ENCODE results near the gene SYT7.

The SYT7 gene

DNA sequence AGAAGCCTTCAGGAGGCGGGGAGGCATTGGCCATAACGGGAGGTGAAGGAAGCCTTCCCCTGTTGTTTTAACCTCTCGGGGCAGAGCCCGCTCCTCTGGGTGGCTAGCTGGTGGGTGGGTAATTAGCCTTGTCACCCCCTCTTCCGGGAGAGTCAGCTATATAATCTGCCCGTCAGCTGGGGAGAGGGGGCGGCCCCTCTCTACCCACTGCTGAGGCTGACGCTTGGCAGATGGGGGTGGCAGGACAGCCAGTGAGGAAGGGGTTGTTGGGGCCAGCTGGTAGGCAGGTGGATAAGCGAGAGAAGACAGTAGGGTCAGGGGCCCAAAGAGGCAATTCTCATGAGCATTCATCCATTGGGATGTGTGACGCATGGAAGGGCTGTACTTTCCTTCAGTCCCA lies 33.0 kb upstream of the SYT7 start:
- Histone ChIP-seq H3K9ac (ENCODE audit: insufficient read length, low read depth) (no peak overlapping the region), H3K27me3 (ENCODE audit: insufficient read depth, insufficient read length) (no peaks in the 10 kb centered on the region), H3K9me3 (ENCODE audit: insufficient read depth, low read length) (no peaks in the 10 kb centered on the region), H3K4me3 (ENCODE audit: insufficient read length, low read depth) (no peak overlapping the region), H3K36me3 (ENCODE audit: insufficient read depth, insufficient read length, low read length) (no peaks in the 10 kb centered on the region), H3K4me1 (ENCODE audit: insufficient read depth, insufficient read length) (peaks cover 20% of the 10 kb centered on the region)
- TF ChIP-seq SUZ12 (IDR thresholded peaks at IDR 0.05; ENCODE audit: extremely low read depth, insufficient read depth, insufficient read length): no peak
- no peak for TF ChIP-seq ZNF274 (IDR thresholded peaks at IDR 0.05; ENCODE audit: low read depth, low read length)
- TF ChIP-seq YY1 (IDR thresholded peaks at IDR 0.05; ENCODE audit: insufficient read depth, insufficient read length): no peak
- DNase-seq (ENCODE audit: low read depth, low spot score): no peak

DNA sequence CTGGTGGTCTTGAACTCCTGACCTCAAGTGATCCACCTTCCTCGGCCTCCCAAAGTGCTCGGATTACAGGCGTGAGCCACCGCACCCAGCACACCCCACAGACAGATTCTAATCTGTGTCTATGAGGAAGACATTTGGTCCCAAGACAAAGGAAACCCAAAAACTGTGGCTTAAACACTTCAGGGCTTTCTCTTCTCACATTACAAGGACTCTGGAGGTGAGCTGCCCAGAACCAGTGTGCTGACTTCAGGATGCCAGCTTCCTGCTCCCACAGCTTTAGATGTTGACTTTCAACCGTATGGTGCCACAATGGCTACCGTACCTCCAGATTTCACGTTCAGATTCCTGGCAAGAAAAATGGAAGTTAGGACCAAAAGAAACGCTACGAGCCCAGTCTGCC lies 32.2 kb upstream of the SYT7 start:
- H3K4me3 ChIP-seq (ENCODE audit: insufficient read length, low read depth): no peak overlapping the region
- TF ChIP-seq ZNF274 (IDR thresholded peaks at IDR 0.05; ENCODE audit: low read depth, low read length) (no peak), SUZ12 (IDR thresholded peaks at IDR 0.05; ENCODE audit: extremely low read depth, insufficient read depth, insufficient read length) (no peak), YY1 (IDR thresholded peaks at IDR 0.05; ENCODE audit: insufficient read depth, insufficient read length) (no peak)
- H3K4me1 ChIP-seq (ENCODE audit: insufficient read depth, insufficient read length): peaks cover 17% of the 10 kb centered on the region
- no peaks in the 10 kb centered on the region for H3K36me3 ChIP-seq (ENCODE audit: insufficient read depth, insufficient read length, low read length)
- DNase-seq (ENCODE audit: low read depth, low spot score): no peak
- no peaks in the 10 kb centered on the region for H3K27me3 ChIP-seq (ENCODE audit: insufficient read depth, insufficient read length)
- no peaks in the 10 kb centered on the region for H3K9me3 ChIP-seq (ENCODE audit: insufficient read depth, low read length)
- H3K9ac ChIP-seq (ENCODE audit: insufficient read length, low read depth): no peak overlapping the region

DNA sequence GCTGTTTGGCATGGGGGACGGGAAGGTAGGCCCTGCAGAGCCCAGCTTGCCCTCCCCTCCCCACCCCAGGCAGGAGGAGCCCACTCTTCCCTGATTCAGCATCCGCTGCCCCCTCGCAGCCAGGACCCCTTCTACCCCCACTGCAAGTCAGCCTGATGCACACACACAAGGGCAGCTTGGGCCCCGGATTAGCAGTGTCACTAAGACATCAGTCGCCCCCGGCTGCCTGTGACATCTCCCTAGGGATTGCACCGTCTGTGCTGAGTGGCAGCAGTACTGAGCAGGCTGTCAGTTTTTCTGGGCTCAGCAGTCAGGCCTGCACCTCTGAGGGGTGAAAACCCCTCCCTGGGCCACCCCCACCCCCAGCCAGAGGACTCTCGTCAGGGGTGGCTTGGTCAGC lies 30.4 kb upstream of the SYT7 start:
- no peaks in the 10 kb centered on the region for H3K9me3 ChIP-seq (ENCODE audit: insufficient read depth, low read length)
- no peak for DNase-seq (ENCODE audit: low read depth, low spot score)
- no peak overlapping the region for H3K4me3 ChIP-seq (ENCODE audit: insufficient read length, low read depth)
- H3K4me1 ChIP-seq (ENCODE audit: insufficient read depth, insufficient read length): peaks cover 17% of the 10 kb centered on the region
- peaks cover 2% of the 10 kb centered on the region for H3K27me3 ChIP-seq (ENCODE audit: insufficient read depth, insufficient read length)
- peak overlapping the region; percentile 16 for H3K9ac ChIP-seq (ENCODE audit: insufficient read length, low read depth)
- H3K36me3 ChIP-seq (ENCODE audit: insufficient read depth, insufficient read length, low read length): no peaks in the 10 kb centered on the region
- TF ChIP-seq YY1 (IDR thresholded peaks at IDR 0.05; ENCODE audit: insufficient read depth, insufficient read length) (no peak), ZNF274 (IDR thresholded peaks at IDR 0.05; ENCODE audit: low read depth, low read length) (no peak), SUZ12 (IDR thresholded peaks at IDR 0.05; ENCODE audit: extremely low read depth, insufficient read depth, insufficient read length) (no peak)

DNA sequence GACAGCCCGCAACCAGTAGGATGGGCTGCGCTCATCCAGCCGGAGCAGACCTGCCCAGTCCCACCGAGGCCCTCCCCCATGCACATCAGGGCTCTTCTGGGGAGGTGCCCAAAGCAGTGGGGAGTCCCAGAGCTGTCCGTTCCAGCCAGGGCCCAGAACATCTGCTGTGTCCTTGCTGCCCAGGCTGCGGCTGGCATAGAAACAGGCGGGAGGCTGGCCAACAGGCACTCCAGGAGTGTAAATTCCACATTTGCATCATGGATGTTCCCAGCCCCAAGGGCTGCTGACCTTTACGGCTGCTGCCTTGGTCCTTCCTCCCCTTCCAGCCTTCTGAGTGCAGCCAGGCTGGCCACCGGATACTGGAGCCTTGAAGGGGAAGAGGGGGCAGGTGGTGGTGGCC lies 30.0 kb upstream of the SYT7 start:
- H3K4me1 ChIP-seq (ENCODE audit: insufficient read depth, insufficient read length): peaks cover 17% of the 10 kb centered on the region
- peaks cover 5% of the 10 kb centered on the region for H3K27me3 ChIP-seq (ENCODE audit: insufficient read depth, insufficient read length)
- TF ChIP-seq YY1 (IDR thresholded peaks at IDR 0.05; ENCODE audit: insufficient read depth, insufficient read length) (no peak), ZNF274 (IDR thresholded peaks at IDR 0.05; ENCODE audit: low read depth, low read length) (no peak)
- H3K36me3 ChIP-seq (ENCODE audit: insufficient read depth, insufficient read length, low read length): no peaks in the 10 kb centered on the region
- H3K9ac ChIP-seq (ENCODE audit: insufficient read length, low read depth): peak overlapping the region; percentile 16
- no peak for DNase-seq (ENCODE audit: low read depth, low spot score)
- H3K9me3 ChIP-seq (ENCODE audit: insufficient read depth, low read length): no peaks in the 10 kb centered on the region
- no peak overlapping the region for H3K4me3 ChIP-seq (ENCODE audit: insufficient read length, low read depth)

DNA sequence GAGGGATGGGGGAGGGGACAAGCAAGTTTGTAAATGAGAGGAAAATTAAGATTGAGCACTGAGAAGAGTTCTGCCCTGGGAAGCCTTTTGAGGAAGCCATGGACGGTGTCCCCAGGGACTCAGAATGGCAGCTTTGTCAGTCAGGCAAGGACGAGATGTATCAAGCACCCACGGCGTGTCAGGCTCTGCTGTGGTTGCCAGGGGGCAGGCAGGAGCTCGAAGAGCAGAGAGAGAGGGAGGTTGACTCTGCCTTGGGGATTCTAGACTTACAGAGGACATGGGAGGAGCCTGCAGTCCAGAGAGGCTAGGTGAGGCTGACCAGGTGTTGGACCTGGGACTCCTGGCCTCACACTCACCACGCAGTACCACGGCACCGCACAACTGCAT lies 29.1 kb upstream of the SYT7 start:
- no peak overlapping the region for H3K9ac ChIP-seq (ENCODE audit: insufficient read length, low read depth)
- H3K9me3 ChIP-seq (ENCODE audit: insufficient read depth, low read length): no peaks in the 10 kb centered on the region
- H3K36me3 ChIP-seq (ENCODE audit: insufficient read depth, insufficient read length, low read length): no peaks in the 10 kb centered on the region
- no peak overlapping the region for H3K4me3 ChIP-seq (ENCODE audit: insufficient read length, low read depth)
- peaks cover 17% of the 10 kb centered on the region for H3K4me1 ChIP-seq (ENCODE audit: insufficient read depth, insufficient read length)
- TF ChIP-seq SUZ12 (IDR thresholded peaks at IDR 0.05; ENCODE audit: extremely low read depth, insufficient read depth, insufficient read length): no peak
- no peak for TF ChIP-seq ZNF274 (IDR thresholded peaks at IDR 0.05; ENCODE audit: low read depth, low read length)
- no peak for TF ChIP-seq YY1 (IDR thresholded peaks at IDR 0.05; ENCODE audit: insufficient read depth, insufficient read length)
- peak; percentile 32 for DNase-seq (ENCODE audit: low read depth, low spot score)
- H3K27me3 ChIP-seq (ENCODE audit: insufficient read depth, insufficient read length): peaks cover 7% of the 10 kb centered on the region

DNA sequence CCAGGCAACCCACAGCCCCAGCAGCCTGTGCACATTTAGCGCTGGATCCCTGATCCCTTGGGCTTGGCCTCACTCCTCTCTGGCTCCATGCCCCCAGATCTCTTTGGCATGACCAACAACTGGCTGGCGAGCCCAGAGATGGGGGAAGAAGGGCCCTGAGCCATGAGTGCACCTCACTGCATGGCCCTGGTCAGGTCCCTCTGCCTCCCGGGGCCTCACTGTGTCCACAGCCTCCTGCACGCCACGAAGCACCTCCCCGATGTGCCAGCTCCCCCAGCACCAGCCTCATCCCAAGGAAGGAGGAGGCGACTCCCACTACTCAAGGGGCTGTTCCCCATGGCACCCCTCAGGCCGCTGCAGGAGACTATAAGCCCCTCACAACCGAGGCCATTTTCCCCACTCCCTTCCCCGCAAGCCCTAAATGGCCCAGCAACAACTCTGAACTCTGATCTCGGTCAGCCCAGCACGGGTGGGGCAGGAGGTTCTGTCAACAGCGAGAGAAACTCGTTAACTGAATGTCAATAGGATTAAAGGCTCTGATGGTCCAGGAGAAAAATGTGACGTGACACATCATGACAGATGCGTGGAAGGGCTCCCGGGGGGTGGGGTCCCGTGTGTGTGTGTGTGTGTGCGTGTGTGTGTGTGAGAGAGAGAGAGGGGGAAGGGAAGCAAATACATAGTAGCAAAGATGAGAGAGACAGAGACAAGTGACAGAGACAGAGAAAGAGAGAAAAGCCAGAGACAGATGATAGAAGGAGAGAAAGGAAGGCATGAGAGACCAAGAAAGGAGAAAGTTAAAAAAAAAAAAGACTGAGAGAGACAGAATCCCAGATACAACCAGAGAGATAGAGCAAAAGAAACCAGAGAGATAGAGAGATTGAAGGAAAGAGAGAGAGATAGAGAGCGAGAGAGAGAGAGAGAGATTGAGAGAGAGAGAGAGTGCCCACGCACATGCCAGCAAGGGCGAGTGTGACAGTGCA lies 28.4 kb upstream of the SYT7 start:
- Histone ChIP-seq H3K4me3 (ENCODE audit: insufficient read length, low read depth) (no peak overlapping the region), H3K27me3 (ENCODE audit: insufficient read depth, insufficient read length) (peaks cover 7% of the 10 kb centered on the region), H3K9ac (ENCODE audit: insufficient read length, low read depth) (no peak overlapping the region), H3K9me3 (ENCODE audit: insufficient read depth, low read length) (no peaks in the 10 kb centered on the region), H3K36me3 (ENCODE audit: insufficient read depth, insufficient read length, low read length) (no peaks in the 10 kb centered on the region), H3K4me1 (ENCODE audit: insufficient read depth, insufficient read length) (peaks cover 17% of the 10 kb centered on the region)
- no peak for DNase-seq (ENCODE audit: low read depth, low spot score)
- no peak for TF ChIP-seq YY1 (IDR thresholded peaks at IDR 0.05; ENCODE audit: insufficient read depth, insufficient read length)

DNA sequence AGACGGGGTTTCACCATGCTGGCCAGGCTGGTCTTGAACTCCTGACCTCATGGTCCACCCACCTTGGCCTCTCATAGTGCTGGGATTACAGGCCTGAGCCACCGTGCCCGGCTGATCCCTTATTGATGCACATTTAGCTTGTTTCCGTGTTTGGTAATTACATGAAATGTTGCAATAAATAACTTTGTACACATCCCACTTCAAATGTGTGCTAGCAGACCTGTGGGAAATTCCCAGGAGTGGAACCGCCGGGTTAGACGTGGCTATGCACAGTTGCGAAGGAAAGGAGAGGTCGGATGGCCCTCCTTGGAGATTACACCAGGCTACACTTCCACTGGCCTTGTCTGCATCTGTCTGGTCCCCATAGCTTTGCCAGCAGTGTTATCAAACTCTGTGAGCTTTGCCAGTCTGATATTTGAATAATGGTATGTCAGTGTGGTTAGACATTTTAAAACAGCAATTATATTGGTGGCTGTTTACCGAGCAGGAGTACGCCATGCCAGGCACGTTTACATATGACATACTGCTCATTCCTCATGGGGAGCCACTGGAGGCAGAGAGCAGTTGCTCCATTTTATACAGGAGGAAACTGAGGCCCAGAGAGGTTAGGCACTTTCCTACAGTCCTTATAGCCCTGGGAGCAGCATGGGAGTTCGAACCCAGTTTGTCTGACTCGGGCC lies 27.2 kb upstream of the SYT7 start:
- Histone ChIP-seq H3K36me3 (ENCODE audit: insufficient read depth, insufficient read length, low read length) (no peaks in the 10 kb centered on the region), H3K27me3 (ENCODE audit: insufficient read depth, insufficient read length) (peaks cover 7% of the 10 kb centered on the region), H3K4me1 (ENCODE audit: insufficient read depth, insufficient read length) (peaks cover 20% of the 10 kb centered on the region), H3K9me3 (ENCODE audit: insufficient read depth, low read length) (no peaks in the 10 kb centered on the region), H3K4me3 (ENCODE audit: insufficient read length, low read depth) (no peak overlapping the region), H3K9ac (ENCODE audit: insufficient read length, low read depth) (no peak overlapping the region)
- no peak for DNase-seq (ENCODE audit: low read depth, low spot score)
- no peak for TF ChIP-seq ZNF274 (IDR thresholded peaks at IDR 0.05; ENCODE audit: low read depth, low read length)
- no peak for TF ChIP-seq YY1 (IDR thresholded peaks at IDR 0.05; ENCODE audit: insufficient read depth, insufficient read length)
- TF ChIP-seq SUZ12 (IDR thresholded peaks at IDR 0.05; ENCODE audit: extremely low read depth, insufficient read depth, insufficient read length): no peak
